Measurements from ENCODE around the gene TAL2.

Gene TAL2

GRCh38 chr9:105662184-105663104 is at the start of gene TAL2:
Gene TAL2, plus strand, starts transcription at chr9:105662457. Its CDS starts 40 bp downstream, at chr9:105662497.
- in situ Hi-C loops (cut with MboI; ENCODE audit: low pct_unique_long_range_greater_than_20kb, low sequenced_read_pairs), result no loop called here
- DNase-seq, result no peak

GRCh38 chr9:105621001-105621400 is 41.3 kb upstream of the TAL2 start:
- in situ Hi-C loops (cut with MboI; ENCODE audit: low pct_unique_long_range_greater_than_20kb, low sequenced_read_pairs), result no loop called here

GRCh38 chr9:105625088-105625487 is 37.2 kb upstream of the TAL2 start:
- DNase-seq, result no peak
- in situ Hi-C loops (cut with MboI; ENCODE audit: low pct_unique_long_range_greater_than_20kb, low sequenced_read_pairs), result no loop called here

More at GRCh38 chr9:105621001-105621400, 41.3 kb upstream of the TAL2 start:
- no peak for DNase-seq

GRCh38 chr9:105632807-105633206 is 29.4 kb upstream of the TAL2 start:
- in situ Hi-C loops (cut with MboI; ENCODE audit: low pct_unique_long_range_greater_than_20kb, low sequenced_read_pairs), result no loop called here
- DNase-seq, result no peak

GRCh38 chr9:105633411-105633810 is 28.8 kb upstream of the TAL2 start:
- in situ Hi-C loops (cut with MboI; ENCODE audit: low pct_unique_long_range_greater_than_20kb, low sequenced_read_pairs), result no loop called here
- no peak for DNase-seq

GRCh38 chr9:105636331-105636730 is 25.9 kb upstream of the TAL2 start:
- no peak for DNase-seq
- in situ Hi-C loops (cut with MboI; ENCODE audit: low pct_unique_long_range_greater_than_20kb, low sequenced_read_pairs), result no loop called here

GRCh38 chr9:105637787-105638395 is 24.4 kb upstream of the TAL2 start:
- in situ Hi-C loops (cut with MboI; ENCODE audit: low pct_unique_long_range_greater_than_20kb, low sequenced_read_pairs), result no loop called here
- DNase-seq, result peak; percentile 31

GRCh38 chr9:105639936-105640335 is 22.3 kb upstream of the TAL2 start:
- DNase-seq, result no peak
- in situ Hi-C loops (cut with MboI; ENCODE audit: low pct_unique_long_range_greater_than_20kb, low sequenced_read_pairs), result no loop called here

- DNase-seq, result no peak
- in situ Hi-C loops (cut with MboI; ENCODE audit: low pct_unique_long_range_greater_than_20kb, low sequenced_read_pairs), result no loop called here
These were observed 18.5 kb upstream of the TAL2 start for GRCh38 chr9:105643795-105644194.

- no peak for DNase-seq
These were observed 15.2 kb upstream of the TAL2 start for GRCh38 chr9:105646879-105647594.

GRCh38 chr9:105647595-105648349 is 14.5 kb upstream of the TAL2 start:
- no peak for DNase-seq
- in situ Hi-C loops (cut with MboI; ENCODE audit: low pct_unique_long_range_greater_than_20kb, low sequenced_read_pairs), result no loop called here

More at GRCh38 chr9:105646879-105647594, 15.2 kb upstream of the TAL2 start:
- in situ Hi-C loops (cut with MboI; ENCODE audit: low pct_unique_long_range_greater_than_20kb, low sequenced_read_pairs), result no loop called here

GRCh38 chr9:105651806-105652205 is 10.5 kb upstream of the TAL2 start:
- no peak for DNase-seq

GRCh38 chr9:105656131-105656921 is 5.9 kb upstream of the TAL2 start:
- DNase-seq, result peak; percentile 50
- in situ Hi-C loops (cut with MboI; ENCODE audit: low pct_unique_long_range_greater_than_20kb, low sequenced_read_pairs), result no loop called here

More at GRCh38 chr9:105651806-105652205, 10.5 kb upstream of the TAL2 start:
- in situ Hi-C loops (cut with MboI; ENCODE audit: low pct_unique_long_range_greater_than_20kb, low sequenced_read_pairs), result no loop called here

GRCh38 chr9:105658351-105658750 is 3.9 kb upstream of the TAL2 start:
- no peak for DNase-seq
- in situ Hi-C loops (cut with MboI; ENCODE audit: low pct_unique_long_range_greater_than_20kb, low sequenced_read_pairs), result no loop called here

GRCh38 chr9:105661011-105661410 is 1.2 kb upstream of the TAL2 start:
- in situ Hi-C loops (cut with MboI; ENCODE audit: low pct_unique_long_range_greater_than_20kb, low sequenced_read_pairs), result no loop called here
- no peak for DNase-seq

- in situ Hi-C loops (cut with MboI; ENCODE audit: low pct_unique_long_range_greater_than_20kb, low sequenced_read_pairs), result no loop called here
- DNase-seq, result no peak
These were observed 1.7 kb downstream of the TAL2 start for GRCh38 chr9:105663914-105664313.

- no peak for DNase-seq
- in situ Hi-C loops (cut with MboI; ENCODE audit: low pct_unique_long_range_greater_than_20kb, low sequenced_read_pairs), result no loop called here
These were observed 5.6 kb downstream of the TAL2 start for GRCh38 chr9:105667867-105668266.

GRCh38 chr9:105670315-105670714 is 8.1 kb downstream of the TAL2 start:
- in situ Hi-C loops (cut with MboI; ENCODE audit: low pct_unique_long_range_greater_than_20kb, low sequenced_read_pairs), result no loop called here
- no peak for DNase-seq

All from KBM-7 (cell line).